ENCODE results near the gene FIP1L1.

Gene FIP1L1

GRCh38 chr4:53424280-53424679, 46.8 kb downstream of the FIP1L1 start:
- in situ Hi-C loops (cut with HindIII; ENCODE audit: low sequenced_read_pairs): no loop called here
- DNase-seq (ENCODE audit: low read depth, low spot score): no peak
- no peak overlapping the region for H3K4me3 ChIP-seq (ENCODE audit: low read depth, low read length)
- no peak for TF ChIP-seq CTCF (IDR thresholded peaks at IDR 0.05; ENCODE audit: low read depth, low read length)

- H3K4me3 ChIP-seq (ENCODE audit: low read depth, low read length): no peak overlapping the region
- in situ Hi-C loops (cut with HindIII; ENCODE audit: low sequenced_read_pairs): no loop called here
- DNase-seq (ENCODE audit: low read depth, low spot score): no peak
Observed at GRCh38 chr4:53427366-53427765, 49.9 kb downstream of the FIP1L1 start.

GRCh38 chr4:53431052-53431451, 53.6 kb downstream of the FIP1L1 start:
- TF ChIP-seq CTCF (IDR thresholded peaks at IDR 0.05; ENCODE audit: low read depth, low read length): no peak
- no peak for DNase-seq (ENCODE audit: low read depth, low spot score)
- H3K4me3 ChIP-seq (ENCODE audit: low read depth, low read length): no peak overlapping the region
- in situ Hi-C loops (cut with HindIII; ENCODE audit: low sequenced_read_pairs): no loop called here

More at GRCh38 chr4:53427366-53427765, 49.9 kb downstream of the FIP1L1 start:
- TF ChIP-seq CTCF (IDR thresholded peaks at IDR 0.05; ENCODE audit: low read depth, low read length): no peak

GRCh38 chr4:53432528-53433424, 55.3 kb downstream of the FIP1L1 start:
- in situ Hi-C loops (cut with HindIII; ENCODE audit: low sequenced_read_pairs): no loop called here
- H3K4me3 ChIP-seq (ENCODE audit: low read depth, low read length): no peak overlapping the region
- no peak for DNase-seq (ENCODE audit: low read depth, low spot score)
- no peak for TF ChIP-seq CTCF (IDR thresholded peaks at IDR 0.05; ENCODE audit: low read depth, low read length)

- in situ Hi-C loops (cut with HindIII; ENCODE audit: low sequenced_read_pairs): no loop called here
- TF ChIP-seq CTCF (IDR thresholded peaks at IDR 0.05; ENCODE audit: low read depth, low read length): no peak
- H3K4me3 ChIP-seq (ENCODE audit: low read depth, low read length): no peak overlapping the region
- DNase-seq (ENCODE audit: low read depth, low spot score): no peak
Observed at GRCh38 chr4:53436251-53436650, 58.8 kb downstream of the FIP1L1 start.

GRCh38 chr4:53441564-53441963, 64.1 kb downstream of the FIP1L1 start:
- H3K4me3 ChIP-seq (ENCODE audit: low read depth, low read length): no peak overlapping the region
- in situ Hi-C loops (cut with HindIII; ENCODE audit: low sequenced_read_pairs): no loop called here
- no peak for DNase-seq (ENCODE audit: low read depth, low spot score)
- no peak for TF ChIP-seq CTCF (IDR thresholded peaks at IDR 0.05; ENCODE audit: low read depth, low read length)

All from astrocyte of the spinal cord (primary cell).